NCI-H128 (cell line): Measurements from ENCODE around the gene PCSK1.
"Not testable (repeated sequence)": the region's sequence is repeated elsewhere in the genome, so short reads cannot be mapped to it uniquely, and the experiment has no call there.

Experiments
- DNase-seq: peaks from one replicate; lab custom pipeline; 2025; ENCODE audit not compliant: unreplicated experiment; lab: John Stamatoyannopoulos, UW

Gene PCSK1

DNA sequence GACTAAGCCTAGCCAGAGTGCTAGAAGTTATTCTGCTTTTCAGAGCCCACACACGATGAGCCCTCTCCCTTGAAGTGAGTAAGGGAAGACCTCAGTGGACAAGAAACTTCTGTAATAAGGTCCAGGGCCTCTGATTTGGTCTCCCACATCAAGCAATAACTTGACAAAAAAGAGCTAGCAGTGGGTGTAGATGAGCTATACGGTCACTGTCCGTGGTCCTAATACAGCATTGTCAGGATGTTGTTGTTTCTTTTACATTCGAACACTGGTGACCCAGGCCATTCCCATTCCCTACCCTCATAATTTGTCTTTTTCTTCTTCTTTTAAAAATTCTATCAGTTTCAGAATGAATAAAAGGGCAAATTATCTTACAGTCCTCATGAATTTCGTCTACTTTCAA lies 5.2 kb downstream of the PCSK1 start:
- DNase-seq: no peak

DNA sequence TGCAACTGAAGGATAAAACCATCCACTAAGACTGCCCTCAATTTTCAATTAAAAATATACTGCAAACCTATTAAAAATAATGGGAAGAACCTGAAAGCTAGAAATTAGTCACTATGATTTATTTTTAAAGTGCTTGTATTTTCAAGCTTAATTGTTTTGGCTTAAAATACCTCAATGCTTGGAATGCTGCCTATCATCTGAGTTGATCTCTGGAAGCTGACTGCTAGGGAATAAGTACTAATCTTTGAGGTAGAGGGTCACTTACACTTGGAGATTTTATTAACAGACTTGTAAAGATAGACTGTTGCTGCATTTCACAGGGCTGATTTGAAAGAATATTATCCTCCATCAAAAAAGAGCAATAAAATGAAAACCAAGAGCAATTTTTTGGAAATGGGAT lies 6.2 kb downstream of the PCSK1 start:
- DNase-seq: no peak

DNA sequence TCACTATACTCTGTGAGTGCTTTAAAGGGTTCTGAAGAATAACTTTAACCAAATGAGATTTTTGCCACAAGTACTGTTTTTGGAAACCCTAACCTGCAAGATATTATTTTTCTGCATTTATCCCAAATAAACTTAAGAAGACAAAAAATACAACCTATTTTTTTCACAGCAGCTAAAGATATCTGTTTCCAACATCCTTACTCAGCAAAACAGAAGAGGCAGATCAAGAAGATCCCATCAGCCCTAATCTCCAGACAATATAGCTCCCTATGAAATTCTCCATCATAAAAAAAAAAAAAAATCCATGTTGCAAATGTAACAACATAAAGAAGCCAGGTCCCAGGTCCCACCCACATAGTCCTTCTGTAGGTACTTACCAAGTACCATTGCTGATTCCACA lies 7.6 kb downstream of the PCSK1 start:
- no peak for DNase-seq

DNA sequence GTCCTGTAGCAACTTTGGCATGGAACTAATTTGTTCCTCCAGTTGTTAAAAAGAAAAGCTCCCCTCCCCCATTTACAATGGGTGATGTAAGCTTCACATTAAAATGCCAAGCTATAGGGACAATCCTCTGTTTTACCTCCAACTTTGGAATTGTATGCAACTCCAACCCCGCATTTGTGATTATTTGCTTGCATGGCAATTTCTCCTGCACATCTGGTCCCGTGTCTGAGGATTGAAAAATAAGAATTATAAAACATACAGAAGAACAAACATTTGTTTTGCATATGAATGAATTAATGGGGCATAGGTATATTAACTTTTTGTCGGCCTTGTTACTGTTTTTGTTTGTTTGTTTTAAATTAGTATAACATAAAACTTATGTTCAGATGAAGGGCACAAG lies 17.2 kb downstream of the PCSK1 start:
- DNase-seq: no peak

DNA sequence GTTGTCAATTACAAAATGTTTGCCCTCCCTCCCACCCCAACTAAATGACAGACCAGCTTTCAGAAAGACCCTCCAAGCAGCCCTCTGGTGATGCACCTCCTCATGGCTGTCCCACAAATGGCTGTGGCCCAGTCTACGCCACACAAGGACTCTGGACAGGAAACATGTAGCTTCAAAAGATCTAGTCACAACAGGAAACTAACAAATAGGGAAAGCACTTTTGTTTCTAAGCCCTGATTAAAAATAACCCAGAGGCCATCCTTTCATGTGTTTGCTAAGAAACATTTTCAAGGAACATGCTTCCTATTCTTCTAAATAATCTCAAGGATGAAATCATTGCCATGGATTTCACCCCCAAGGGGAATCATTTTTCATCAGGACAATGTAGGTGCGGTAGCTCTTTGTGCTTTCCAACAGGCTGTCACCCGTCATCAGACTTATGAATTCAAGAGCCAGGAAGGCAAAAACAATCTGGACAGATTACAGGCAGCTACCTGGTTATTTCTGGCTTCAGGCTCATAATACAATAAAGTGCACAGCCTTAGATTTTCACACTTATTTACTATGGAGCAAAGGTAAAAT lies 20.1 kb downstream of the PCSK1 start:
- DNase-seq: no peak

DNA sequence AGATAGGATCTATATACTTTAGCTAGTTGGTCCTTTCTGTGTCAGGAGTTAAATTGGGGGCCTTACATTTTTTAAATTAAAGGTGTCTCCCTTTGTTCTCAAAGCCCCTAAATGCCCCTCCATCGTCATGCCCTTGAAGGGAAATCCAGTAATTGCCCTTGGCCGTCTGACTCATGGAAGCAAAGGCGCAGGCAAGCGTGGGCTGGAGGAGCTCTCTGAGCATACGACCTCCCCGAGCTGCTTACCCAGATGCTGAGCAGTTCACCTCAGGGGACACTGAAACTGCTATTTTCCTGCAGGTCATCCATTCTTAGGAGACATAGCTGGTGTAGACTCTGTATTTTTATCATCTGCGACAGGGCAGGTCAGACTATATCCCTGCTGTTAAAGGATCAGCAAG lies 23.0 kb downstream of the PCSK1 start:
- no peak for DNase-seq

DNA sequence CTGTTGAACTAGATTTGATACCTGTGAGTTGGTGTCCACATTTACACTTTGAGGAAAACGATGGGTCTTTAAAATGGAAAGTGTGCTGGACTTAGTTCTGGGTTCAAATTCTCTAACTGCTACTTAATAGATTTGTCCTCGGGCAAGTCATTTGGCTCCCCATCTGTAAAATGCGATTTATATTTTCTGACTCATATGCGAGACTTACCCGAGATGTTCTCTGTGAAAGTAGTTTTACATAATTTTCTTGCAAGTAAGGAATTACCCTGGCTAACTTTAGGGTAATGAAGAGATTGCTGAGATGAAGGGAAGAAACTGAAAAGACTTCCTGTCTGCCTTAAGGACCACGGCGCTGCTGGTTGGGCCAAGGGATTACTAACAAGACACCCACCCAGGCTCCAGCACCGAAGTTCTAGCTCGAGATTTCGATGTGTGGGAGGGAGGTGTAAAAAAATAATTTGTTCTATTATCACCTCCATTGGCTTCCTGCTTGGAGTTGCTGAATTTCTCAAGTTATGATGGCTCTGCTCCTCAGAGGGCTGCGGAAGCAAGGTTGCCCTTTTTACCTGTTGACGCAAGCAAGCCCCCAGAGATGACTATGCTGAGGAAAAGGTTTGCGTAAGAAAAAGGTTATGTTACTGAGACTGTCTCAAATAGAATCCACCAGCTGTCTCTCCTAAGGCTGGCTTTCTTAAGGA lies 24.1 kb downstream of the PCSK1 start:
- no peak for DNase-seq

DNA sequence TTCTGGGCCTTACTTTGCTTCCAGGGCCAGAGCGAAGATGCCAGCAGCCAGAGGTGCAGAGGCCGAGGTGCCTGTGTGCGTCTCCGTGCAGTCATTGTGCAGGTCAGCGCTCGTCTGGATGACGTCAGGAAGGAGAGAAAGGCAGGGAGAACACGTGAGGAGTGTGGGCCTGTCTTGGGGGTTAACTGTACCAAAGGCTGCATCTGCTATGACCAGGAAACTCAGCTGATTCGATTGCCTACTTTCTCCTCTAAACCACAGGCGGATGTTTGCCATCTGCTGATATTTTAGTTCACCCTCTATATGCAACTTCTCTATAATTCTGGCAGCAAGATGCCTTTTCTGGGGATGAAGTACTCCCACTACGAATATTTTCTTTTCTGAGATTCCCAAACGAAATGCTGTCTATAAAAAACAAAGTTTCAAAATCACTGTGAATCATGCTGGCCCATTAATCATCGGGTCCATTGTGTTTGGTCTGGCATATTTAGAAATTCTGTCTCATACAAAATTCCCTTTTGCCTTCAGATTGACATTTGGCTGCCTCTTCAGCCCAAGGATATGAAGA lies 24.8 kb downstream of the PCSK1 start:
- DNase-seq: no peak

DNA sequence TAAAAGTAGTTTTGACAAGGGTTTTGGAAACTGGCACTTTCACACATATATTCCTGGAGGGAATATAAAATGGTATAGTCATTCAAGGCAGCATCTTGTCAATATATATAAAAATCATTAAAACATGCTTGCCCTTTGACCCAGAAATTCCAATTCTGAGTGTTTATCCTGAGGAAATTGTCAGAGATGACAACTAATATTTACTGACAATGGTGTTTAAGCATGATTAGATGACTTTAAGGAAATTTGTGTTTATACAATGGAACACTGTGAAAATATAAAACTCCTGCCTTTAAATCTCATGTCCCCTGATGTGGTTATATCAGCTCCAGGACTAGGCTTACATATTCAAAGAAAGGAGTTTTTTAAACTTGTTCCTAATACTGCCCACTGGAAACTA lies 25.6 kb downstream of the PCSK1 start:
- no peak for DNase-seq

DNA sequence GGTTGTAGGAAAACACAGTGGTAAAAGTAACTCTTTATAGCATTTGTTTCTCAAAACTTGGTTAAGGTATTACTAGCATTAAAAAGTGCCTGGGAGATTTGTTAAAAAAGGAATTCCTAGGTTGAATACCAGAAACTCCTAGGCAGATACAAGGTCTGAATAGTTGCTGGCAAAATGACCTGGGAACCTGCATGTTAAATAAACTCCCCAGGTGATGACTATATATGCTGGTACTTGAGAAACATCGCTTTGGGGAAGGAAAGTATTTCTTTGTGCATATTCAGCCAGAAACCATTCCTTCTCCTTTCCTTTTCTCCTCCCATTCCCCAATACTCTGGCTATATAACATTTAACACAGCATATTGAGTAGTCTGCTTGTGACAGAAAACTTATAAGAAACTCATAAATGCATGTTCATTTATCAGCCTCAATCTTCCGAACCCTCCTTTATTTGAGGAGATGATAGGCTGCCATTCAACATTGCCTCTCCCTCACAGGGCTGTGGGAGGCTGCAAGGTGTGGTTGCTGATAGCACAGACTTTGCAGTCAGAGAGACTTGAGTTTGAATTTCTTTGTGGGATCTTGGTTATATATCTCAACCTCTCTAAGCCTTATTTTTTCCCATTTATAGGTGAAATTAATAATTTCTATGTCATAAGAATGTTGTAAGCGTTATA lies 28.7 kb downstream of the PCSK1 start:
- no peak for DNase-seq

DNA sequence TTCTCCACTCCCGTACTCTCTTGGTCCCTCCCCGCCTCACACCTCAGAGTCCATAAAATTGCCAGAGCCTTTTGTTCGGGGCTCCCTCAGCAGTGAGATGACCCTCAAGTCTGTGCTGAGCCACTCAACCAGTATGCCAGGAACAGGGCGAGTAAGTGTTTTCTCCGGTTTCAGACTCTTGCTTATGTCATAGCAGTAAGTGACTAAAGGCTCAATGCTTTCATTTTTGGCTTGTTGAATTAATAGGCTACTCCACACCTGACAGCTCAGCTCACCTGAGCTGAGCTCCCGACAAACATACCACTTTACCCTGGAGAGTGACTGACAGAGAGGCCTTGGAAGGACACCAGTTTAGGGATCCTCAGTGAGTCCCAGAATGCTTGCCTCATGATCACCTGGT lies 30.5 kb downstream of the PCSK1 start:
- DNase-seq: no peak

DNA sequence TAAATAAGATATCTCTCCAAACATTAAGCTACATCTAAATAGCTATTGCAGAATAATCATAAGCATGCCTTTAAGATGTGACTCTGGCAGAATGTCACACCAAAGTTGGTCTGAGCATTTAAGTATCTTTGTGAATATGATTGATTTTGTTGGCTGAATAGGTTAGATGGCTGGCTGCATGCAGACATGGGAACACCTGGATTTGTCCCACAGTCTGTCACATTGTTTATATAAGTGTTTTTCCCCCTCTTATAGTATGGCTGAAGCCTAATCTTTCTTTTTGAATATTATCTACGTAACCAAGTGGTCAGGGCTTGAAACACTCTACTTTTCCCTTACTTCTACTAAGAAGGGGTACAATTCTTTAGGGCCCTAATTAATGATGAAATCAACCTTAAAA lies 36.2 kb downstream of the PCSK1 start:
- DNase-seq: no peak

DNA sequence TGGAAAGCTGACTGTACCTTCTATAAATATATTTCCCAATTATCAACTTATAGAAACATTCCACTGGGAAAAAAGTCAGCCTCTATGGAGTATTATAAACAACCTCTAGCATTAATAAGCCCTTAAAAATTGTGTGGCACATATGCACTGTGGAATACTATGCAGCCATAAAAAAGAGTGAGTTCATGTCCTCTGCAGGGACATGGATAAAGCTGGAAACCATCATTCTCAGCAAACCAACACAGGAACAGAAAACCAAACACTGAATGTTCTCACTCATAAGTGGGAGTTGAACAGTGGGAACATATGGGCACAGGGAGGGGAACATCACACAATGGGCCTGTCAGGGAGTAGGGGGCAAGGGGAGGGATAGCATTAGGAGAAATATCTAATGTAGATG lies 37.8 kb downstream of the PCSK1 start:
- not testable (repeated sequence) for DNase-seq

DNA sequence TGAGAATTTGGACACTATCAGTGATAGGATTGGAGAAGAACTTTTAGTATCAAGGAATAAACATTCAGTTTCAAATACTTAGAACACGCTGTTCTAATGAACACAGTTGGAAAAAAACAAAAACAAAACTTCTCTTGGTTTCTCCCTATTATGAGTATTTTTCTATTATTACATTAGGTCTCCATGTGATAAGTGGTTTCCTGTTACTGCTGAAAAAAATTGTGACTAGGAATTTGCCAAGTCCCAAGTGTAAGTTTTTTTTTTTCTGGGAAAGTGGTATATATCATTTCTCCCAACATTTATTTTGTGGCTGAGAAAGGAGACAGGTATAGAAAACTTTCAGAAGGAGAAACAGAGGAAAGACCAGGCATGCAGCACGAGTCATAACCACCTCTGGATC lies 41.1 kb downstream of the PCSK1 start:
- DNase-seq: no peak

DNA sequence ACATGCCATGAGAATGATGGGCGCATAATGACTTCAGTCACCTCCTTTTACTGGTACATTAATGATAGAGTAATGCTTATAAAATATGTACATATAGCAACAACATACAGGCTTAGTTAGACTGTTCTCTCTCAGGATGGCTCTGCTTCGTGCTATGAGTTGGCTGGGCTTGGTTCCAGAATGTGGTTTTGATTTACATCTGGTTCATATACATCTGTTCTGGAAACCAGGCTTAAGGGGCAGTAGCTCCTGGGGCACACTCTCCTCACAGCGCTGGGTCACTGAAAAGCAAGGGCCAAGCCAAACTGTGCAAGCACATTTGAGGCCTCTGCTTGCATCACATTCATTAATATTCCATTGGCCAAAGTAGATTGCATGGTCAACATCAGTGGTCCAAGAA lies 44.9 kb downstream of the PCSK1 start:
- DNase-seq: no peak

DNA sequence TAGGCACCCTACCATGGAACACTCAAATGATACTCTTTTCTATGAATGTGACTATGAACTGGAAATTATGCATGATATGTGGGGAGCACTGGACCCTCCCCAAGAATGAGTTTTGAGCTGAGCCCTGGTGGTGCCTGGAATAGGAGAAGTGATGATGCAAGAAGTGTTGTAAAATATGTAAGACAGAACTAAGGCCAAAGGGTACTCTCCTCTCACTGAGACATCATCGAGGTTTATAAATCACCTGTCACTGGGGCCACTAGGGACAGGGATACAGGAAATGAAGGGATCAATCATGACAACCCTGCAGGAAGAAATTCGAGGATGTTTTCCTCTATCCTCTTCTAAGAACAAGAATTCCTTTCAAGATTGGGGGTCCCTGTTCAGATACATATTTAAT lies 45.4 kb downstream of the PCSK1 start:
- DNase-seq: no peak

DNA sequence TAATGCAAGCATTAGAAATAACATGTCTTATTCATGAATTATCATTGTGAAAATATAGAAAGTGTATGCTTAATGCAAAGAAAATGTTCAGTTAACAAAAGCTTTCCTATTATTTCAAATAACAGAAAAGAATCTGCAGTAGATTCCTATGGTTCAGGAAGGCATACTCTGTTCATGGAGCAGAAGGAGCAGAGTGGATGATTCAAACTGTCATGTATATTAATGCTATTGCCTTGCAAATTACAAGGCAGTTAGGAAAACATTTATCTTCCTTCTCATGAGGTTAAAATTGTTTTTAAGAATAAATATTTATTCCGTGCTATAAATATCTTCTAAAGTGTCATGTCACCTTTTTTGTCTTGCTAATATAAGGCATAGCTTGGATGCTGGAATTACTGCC lies 47.5 kb downstream of the PCSK1 start:
- DNase-seq: no peak

DNA sequence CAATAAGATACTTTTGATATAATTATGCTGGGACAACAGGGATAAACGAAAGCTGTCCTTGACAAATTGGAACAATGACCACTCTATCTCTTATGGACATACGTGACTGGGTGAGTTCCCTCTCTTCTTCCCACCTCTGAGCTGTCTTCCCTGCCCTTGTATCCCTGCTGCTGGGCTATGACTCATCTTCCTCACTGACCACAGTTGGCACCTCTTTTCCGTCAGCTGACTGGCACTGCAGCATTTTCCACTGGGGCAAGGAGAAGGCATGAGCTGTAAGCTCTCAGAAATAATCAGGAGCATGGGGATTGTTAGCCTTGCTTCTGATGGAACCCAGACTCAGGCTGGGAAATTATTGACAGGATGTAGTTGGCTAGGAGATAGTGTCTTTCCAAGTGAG lies 48.7 kb downstream of the PCSK1 start:
- DNase-seq: no peak

DNA sequence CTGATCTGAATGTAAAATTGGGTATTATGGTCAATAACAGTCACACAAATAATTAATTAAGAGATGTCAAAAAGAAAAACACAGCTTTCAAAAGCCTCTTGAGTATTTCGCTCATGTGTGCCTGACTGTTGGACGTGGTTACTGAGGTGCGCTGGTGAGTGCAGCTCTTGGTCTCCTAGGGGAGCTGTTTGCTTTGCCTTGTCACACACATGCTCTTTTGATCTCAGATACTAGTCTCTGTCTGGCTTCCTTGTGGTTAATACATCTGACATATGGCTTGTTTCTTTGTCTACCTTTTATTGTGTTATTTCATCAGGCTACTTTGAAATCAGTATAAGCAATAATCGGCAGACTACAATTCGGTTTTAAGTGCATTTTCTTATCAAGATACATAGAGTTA lies 51.5 kb downstream of the PCSK1 start:
- DNase-seq: peak; percentile 31

DNA sequence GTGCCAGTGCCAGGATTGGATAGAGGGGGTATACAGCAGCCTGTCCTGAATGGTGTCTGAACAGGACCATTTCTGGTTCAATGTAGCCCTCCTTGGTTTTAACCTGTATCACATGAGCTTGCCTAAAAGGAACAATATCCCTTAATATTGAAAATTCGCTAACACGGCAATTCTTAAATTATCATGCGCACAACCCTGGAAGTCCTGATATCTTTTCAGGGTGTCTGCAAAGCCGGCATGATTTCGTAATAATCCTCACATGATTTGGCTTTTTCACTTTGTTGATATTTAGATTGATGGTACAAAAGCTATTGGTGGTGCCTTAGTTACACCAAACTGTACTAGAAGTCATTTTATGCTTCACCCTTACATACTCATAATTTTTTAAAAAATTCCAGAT lies 53.2 kb downstream of the PCSK1 start:
- DNase-seq: no peak

DNA sequence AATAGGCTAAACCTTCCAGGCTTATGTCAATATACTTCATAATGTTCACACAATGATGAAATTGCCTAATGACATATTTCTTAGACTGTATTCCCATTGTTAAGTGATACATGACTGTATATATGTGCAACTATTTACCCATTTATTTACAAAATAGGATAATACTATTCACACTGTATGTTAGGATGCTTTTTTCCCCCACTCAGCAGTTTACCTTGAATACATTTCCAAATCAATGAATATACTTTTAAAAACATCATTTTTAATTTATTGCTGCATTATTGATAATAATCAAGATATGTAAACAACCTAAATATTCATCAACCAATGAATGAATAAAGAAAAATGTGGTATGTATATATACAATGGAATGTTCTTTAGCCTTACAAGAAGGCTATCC lies 55.5 kb downstream of the PCSK1 start:
- no peak for DNase-seq

DNA sequence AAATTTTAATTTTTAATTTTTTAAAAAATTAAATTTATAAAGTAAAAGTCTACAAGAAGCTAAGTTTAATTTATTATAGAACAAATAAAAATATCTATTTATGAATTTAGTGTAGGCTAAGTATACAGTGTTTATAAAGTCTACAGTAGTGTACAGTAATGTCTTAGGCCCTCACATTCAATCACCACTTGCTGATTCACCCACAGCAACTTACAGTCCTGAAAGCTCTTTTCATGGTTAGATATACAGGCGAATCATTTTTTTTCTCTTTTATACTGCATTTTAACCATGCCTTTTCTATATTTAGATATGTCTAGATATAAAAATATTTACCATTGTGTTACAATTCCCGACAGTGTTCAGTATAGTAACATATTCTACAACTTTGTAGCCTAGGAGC lies 55.9 kb downstream of the PCSK1 start:
- DNase-seq: no peak
